GF-D8 (cell line): ENCODE data around the gene PLOD3.
"Not testable (repeated sequence)": the region's sequence is repeated elsewhere in the genome, so short reads cannot be mapped to it uniquely, and the experiment has no call there.

Experiments used
- DNase-seq: peaks from one replicate; lab custom pipeline; 2025; lab: John Stamatoyannopoulos, UW

PLOD3 gene, protein sequence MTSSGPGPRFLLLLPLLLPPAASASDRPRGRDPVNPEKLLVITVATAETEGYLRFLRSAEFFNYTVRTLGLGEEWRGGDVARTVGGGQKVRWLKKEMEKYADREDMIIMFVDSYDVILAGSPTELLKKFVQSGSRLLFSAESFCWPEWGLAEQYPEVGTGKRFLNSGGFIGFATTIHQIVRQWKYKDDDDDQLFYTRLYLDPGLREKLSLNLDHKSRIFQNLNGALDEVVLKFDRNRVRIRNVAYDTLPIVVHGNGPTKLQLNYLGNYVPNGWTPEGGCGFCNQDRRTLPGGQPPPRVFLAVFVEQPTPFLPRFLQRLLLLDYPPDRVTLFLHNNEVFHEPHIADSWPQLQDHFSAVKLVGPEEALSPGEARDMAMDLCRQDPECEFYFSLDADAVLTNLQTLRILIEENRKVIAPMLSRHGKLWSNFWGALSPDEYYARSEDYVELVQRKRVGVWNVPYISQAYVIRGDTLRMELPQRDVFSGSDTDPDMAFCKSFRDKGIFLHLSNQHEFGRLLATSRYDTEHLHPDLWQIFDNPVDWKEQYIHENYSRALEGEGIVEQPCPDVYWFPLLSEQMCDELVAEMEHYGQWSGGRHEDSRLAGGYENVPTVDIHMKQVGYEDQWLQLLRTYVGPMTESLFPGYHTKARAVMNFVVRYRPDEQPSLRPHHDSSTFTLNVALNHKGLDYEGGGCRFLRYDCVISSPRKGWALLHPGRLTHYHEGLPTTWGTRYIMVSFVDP

DNA sequence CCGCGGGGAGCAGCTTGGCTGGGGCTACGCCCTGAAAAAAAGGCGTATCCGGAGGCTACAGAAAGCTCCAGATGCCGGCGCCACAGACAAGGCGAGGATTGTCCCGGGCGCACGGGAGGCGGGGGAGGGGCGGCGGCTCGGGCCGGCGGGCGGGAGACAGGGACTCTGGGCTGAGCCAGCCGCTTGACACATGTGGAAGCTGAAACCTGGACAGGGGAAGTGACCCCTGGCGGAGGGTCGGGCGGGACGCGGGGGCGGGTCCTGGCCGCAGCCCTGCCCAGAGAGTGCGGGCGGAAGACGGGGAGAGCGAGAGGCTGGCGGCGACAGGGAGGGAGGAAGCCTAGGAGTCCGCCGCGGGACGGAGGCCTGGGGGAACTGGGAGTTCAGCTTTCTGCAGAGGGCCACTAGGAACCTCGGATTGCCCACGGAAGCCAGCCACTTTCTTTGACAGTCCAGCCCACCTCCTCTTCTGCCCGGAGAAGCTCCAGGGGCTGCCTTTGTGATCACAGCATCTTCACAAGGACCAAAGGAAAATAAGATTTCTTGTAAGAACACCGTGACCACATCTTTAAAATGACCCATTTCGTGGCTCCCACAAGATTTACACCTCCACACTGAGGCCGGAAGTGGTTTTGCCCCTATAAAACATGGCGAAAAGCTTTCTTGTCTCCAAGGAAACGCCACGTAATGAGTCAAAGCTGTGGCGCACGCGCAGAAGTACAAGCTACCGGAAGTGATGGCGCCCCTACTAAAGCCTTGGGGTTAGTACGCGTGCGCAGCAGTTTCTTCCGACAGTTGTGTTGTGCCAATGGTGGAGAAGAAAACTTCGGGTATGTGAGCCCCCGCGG is at the start of gene PLOD3, which contains the start of gene ZNHIT1:
PLOD3 (minus strand) TSS at position 194 of the 848 bp plus-strand sequence. CDS start 307 bp downstream, outside the sequence.
ZNHIT1 (plus strand) TSS at position 778 of the 848 bp plus-strand sequence; CDS start at position 809, 31 bp downstream.
- DNase-seq = peak; percentile 91

GRCh38 chr7:101265622-101266516 is 48.5 kb upstream of the PLOD3 start:
- DNase-seq = no peak

DNA sequence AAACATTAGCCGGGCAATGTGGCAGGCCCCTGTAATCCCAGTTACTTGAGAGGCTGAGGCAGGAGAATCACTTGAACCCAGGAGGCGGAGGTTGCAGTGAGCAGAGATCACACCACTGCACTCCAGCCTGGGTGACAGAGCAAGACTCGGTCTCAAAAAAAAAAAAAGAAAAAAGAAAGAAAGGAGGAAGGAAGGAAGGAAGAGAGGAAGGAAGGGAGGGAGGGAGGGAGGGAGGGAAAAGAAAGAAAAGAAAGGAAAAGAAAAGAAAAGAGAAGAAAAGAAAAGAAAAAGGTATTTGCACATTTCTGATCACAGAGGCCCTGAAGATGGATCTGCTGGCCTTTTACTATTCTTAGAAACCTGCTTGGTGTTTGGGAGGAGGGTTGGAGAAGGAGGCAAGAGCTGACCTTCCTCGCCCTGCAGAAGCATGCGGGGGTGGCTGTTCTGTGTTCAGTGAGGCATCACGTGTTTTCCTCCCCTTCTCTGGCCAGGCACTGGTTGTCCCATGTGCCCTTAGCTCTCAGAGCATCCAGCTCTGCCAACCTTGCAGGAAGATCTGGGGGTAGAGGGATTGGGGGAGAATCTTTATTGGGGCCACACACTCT is 46.8 kb upstream of the PLOD3 start:
- DNase-seq = not testable (repeated sequence)

DNA sequence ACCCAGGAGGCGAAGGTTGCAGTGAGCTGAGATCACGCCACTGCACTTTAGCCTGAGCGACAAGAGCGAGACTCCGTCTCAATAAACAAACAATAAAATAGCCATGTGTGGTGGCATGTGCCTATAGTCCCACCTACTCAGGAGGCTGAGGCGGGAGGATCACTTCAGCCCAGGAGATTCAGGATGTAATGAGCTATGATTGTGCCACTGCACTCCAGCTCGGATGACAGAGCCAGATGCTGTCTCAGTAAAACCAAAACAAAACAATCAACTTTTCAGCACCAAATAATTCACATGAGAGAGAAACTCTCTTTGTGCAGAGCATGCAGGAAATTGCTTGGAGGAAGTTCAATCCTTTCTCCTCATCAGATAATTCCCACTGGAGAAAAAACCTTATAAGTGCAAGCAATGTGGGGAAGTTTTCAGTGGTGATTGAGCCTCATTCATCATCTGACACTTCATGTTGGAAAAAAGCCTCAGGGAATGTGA is 40.9 kb upstream of the PLOD3 start:
- DNase-seq = no peak

DNA sequence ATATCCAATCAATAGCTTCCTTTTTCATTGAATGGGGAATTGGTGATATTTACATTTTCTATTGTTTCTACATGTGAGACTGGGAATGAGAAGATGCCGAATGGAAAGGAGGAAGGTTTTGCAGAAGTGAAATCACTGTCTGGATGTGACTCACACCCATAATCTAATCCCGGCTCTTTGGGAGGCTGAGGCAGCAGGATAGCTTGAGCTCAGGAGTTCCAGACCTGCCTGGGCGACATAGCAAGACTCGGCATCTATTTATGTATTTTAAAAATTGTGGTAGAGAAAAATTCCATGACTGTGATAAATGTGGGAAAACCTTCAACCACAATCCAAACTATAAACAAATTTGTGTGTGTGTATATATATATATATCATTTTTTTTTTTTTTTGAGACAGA is 38.4 kb upstream of the PLOD3 start:
- no peak for DNase-seq

DNA sequence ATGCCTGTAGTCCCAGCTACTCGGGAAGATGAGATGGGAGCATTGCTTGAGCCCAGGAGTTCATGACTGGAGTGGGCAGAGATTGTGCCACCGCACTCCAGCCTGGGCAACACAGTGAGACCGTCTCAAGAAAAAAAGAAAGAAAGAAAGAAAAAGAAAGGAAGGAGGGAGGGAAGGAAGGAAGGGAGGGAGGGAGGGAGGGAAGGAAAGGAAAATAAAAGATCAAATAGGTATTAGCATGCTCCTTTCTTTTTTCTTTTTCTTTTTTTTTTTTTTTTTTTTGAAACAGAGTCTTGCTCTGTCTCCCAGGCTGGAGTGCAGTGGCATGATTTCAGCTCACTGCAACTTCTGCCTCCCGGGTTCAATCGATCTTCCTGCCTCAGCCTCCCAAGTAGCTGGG is 35.8 kb upstream of the PLOD3 start:
- DNase-seq = not testable (repeated sequence)

DNA sequence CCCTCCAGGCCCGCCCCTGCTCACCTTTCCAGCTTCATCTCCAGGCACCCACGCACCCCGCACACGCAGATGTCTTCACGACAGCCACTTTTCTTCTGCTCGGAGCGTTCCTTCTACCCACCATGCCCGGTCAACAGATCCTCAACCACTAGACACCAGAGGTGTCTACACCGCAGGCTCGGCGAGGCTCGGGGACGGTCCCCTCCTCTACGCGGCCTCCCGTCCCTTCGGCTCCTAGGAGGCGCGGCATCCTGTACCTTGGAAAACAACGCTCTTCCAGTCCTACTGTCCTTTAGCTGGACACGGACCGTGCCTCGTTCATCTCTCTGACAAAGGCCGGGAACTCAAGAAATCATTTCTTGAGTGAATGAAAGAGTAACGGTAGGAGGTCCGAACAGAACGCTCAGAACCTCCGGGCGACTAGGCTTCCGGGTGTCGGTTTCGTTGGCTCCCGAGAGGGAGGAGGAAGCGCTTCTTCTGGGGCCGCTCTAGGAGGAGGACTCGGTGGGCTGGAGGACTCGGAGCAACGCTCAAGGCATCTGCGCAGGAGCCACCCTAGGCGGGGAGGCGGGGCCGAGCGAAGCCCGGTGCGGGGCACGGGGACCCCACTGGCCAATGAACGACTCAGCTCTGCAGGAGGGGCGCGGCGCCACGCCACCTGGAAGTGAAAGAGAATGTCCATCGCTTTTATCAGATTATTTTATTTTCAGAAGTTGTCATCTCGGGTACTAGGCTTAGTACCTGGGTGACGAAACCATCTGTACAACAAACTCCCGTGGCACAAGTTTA is 34.7 kb upstream of the PLOD3 start:
- peak; percentile 92 for DNase-seq

GRCh38 chr7:101250324-101250723 is 32.9 kb upstream of the PLOD3 start:
- DNase-seq = no peak

- no peak for DNase-seq
These were observed 30.9 kb upstream of the PLOD3 start for GRCh38 chr7:101248276-101248675.

DNA sequence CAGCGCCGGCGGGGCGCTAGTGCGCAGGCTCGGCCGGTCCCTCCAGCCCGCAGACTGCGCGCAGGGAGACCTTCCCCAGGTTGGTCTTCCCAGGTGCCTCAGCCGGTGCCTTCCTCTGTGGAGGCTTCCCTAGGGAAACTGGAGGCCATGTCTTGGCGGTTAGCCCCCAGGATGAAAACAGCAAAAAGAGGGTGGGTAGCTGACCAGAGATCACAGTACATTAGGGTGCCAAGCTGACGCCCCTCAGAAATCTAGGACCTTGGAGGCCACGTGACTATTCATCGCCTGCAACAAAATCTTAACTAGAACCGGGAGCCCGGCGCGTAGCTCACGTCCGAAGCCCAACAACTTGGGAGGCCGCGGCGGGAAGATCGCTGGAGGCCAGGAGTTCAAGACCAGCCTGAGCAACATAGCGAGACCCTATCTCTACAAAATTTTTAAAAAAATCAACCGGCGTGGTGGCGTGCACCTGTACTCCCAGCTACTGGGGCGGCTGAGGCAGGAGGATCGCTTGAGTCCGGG is 27.8 kb upstream of the PLOD3 start:
- no peak for DNase-seq

- peak; percentile 65 for DNase-seq
These were observed 27.2 kb upstream of the PLOD3 start, which contains the start of gene FIS1 for GRCh38 chr7:101244375-101245146. Gene FIS1, minus strand, starts transcription at chr7:101245081. Its CDS starts 77 bp downstream, at chr7:101245004.

DNA sequence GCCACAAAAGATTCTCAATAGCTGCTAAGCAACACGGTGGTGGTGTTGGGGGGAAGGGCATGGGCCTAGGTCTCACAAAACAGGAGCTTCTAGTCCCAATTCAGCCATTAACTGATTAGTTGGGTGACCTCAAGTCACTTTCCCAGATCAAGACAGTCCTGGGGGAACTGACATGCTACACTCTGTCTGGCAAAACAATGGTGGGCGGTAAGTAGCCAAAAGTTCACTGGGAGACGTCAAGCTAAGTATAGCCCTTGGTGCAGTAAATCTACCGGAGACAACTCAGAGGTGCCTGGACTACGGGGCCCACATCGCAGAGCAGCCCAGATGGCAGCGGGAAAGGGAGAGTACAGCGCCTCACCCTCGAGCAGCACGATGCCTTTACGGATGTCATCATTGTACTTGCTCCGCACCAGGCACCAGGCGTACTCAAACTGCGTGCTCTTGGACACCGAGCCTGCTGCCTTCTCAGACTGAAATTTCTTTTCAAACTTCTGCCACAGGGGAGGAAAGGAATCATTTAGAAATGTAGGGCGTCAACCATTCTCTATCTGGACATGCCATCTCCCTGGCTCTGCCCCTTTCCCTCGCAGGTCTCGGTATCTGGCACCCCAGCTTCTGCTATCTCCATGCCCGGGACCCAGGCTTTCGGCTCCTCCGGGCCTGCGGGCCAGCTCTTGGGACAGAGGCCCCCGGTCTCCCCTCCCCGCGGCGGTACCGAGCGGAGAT is 26.4 kb upstream of the PLOD3 start:
- DNase-seq = peak; percentile 42

DNA sequence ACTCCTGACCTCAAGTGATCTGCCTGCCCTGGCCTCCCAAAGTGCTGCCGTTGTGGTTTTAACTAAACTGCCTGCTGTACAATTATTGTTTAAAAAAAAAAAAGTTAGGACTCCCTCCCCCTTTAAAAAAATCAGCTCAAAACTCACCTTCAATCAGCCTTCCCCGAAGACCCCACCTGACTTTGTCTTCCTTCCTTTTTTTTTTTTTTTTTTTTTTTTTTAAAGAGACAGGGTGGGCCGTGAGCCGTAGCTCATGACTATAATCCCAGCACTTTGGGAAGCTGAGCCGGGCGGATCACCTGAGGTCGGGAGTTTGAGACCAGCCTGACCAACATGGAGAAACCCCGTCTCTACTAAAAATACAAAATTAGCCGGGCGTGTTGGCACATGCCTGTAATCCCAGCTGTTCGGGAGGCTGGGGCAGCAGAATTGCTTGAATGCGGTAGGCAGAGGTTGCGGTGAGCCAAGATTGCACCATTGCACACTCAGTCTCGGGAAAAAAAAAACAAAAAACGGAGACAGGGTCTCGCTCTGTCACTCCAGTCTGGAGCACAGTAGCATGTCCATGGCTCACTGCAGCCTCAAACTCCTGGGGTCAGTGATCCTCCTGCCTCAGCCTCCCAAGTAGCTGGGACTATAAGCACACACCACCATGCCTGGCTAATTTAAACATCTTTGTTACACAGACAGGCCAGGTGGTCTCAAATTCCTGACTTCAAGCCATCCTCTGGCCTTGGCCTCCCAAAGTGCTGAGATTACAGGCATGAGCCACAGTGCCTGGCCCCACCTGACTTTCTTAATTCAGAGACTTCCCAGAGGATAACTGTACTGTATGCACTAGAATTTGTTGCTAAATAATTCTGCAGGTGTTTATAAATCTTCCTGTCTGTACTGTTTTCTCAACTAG is 24.3 kb upstream of the PLOD3 start:
- DNase-seq = no peak

GRCh38 chr7:101241015-101241363 is 23.6 kb upstream of the PLOD3 start:
- no peak for DNase-seq

- DNase-seq = no peak
These were observed 23.0 kb upstream of the PLOD3 start for GRCh38 chr7:101240226-101241014.

- DNase-seq = no peak
These were observed 22.5 kb upstream of the PLOD3 start for GRCh38 chr7:101239951-101240220.
